BJ (cell line): ENCODE data around the gene SASS6. TPM values are rescaled to one million over a fixed set of nuclear protein-coding genes. Genes with fewer than 3 reads are reported as not detected.

ENCODE experiments used
- CTCF ChIA-PET: fragments of 350-600 bp; formaldehyde crosslinking; extraction: SDS; loops from one replicate; lab custom pipeline; 2021; ENCODE audit warnings: antibody characterized with exemption, inconsistent platforms; lab: Yijun Ruan, JAX
- POLR2A ChIA-PET: fragments of 300-600 bp; sonication (Branson Sonifier 250); formaldehyde crosslinking; extraction: SDS; loops from one replicate; lab custom pipeline; 2021; ENCODE audit warnings: antibody characterized with exemption; lab: Charles Lee
- DNase-seq: peaks from one replicate; pipeline ENCODE4 v3.0.0-alpha.2; 2011; ENCODE audit warnings: low read depth
- H3K27me3 ChIP-seq: 2 replicates; pipeline ENCODE4 v1.6.0; 2011; ENCODE audit warnings: low read length; ENCODE audit not compliant: control insufficient read depth, insufficient read depth
- H3K36me3 ChIP-seq: 2 replicates; pipeline ENCODE4 v1.5.1; 2011; ENCODE audit warnings: low read length; ENCODE audit not compliant: control insufficient read depth, insufficient read depth
- H3K4me3 ChIP-seq: 2 replicates; pipeline ENCODE4 v1.5.1; 2011; ENCODE audit warnings: low read depth, mild to moderate bottlenecking, control low read depth, low read length
- polyA plus RNA-seq: library from polyadenylated mRNA; depleted of rRNA; stranded (reverse); fragments of >200 nt; gene quantifications from 2 replicates; pipeline ENCODE4 v1.2.3, GENCODE V29; 2011
- TF ChIP-seq, protein P1 (sequence below): IDR thresholded peaks from 2 replicates; pipeline ENCODE4 v1.5.1; 2011; ENCODE audit warnings: low read depth, mild to moderate bottlenecking, control low read depth, inconsistent platforms, low read length, moderate library complexity; ENCODE audit not compliant: insufficient read depth

Gene SASS6
- polyA plus RNA-seq, 1 experiment: 0.72 TPM

DNA sequence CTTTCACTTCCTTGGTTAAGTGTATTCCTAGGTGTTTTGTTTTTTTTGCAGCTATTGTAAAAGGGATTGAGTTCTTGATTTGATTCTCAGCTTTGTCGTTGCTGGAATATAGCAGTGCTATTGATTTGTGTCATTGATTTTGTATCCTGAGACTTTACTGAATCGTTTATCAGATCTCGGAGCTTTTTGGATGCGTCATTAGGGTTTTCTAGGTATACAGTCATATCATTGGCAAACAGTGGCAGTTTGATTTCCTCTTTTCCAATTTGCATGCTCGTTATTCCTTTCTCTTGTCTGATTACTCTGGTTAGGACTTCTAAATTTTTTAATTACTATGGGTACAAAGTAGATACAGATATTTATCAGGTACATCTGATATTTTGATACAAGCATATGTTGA is 87.5 kb downstream of the SASS6 start:
- H3K36me3 ChIP-seq: no peaks in the 10 kb centered on the region
- no peaks in the 10 kb centered on the region for H3K27me3 ChIP-seq
- no peak for DNase-seq
- CTCF ChIA-PET: no interaction called here
- no peak overlapping the region for H3K4me3 ChIP-seq
- POLR2A ChIA-PET: no interaction called here
- TF ChIP-seq, protein P1, sequence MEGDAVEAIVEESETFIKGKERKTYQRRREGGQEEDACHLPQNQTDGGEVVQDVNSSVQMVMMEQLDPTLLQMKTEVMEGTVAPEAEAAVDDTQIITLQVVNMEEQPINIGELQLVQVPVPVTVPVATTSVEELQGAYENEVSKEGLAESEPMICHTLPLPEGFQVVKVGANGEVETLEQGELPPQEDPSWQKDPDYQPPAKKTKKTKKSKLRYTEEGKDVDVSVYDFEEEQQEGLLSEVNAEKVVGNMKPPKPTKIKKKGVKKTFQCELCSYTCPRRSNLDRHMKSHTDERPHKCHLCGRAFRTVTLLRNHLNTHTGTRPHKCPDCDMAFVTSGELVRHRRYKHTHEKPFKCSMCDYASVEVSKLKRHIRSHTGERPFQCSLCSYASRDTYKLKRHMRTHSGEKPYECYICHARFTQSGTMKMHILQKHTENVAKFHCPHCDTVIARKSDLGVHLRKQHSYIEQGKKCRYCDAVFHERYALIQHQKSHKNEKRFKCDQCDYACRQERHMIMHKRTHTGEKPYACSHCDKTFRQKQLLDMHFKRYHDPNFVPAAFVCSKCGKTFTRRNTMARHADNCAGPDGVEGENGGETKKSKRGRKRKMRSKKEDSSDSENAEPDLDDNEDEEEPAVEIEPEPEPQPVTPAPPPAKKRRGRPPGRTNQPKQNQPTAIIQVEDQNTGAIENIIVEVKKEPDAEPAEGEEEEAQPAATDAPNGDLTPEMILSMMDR: no peak

DNA sequence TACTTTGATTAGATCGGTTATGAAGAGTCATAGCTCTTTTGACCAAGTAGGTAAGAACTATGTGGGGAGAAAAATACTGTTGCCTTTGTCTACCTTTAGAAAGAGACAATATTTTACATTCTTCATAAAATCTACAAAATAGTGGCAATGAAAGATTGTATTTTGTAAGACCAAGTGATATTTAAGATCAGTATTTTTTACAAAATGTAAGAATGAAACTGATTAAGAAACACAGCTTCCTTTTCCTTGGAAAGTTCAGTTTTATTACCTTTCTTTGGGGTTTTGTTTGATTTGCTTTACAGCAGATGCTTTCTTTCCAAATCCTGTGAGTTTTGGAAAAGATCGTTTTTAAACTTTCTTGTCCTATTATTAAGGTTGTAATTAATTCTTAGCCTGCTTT is 93.1 kb downstream of the SASS6 start:
- no peak for DNase-seq
- ChIA-PET CTCF (interaction anchor here (0.9 to 1.1 kb wide), 2 partner anchors 10 to 34 kb away, joined by 3 read pairs; no protein-coding TSS in a partner anchor), POLR2A (interaction anchor here (0.7 kb wide), 1 partner anchor 60 kb away, joined by 3 read pairs; no protein-coding TSS in a partner anchor)
- H3K36me3 ChIP-seq: no peaks in the 10 kb centered on the region
- peak overlapping the region; percentile 98 for H3K4me3 ChIP-seq
- TF ChIP-seq, protein P1: no peak
- H3K27me3 ChIP-seq: no peaks in the 10 kb centered on the region

DNA sequence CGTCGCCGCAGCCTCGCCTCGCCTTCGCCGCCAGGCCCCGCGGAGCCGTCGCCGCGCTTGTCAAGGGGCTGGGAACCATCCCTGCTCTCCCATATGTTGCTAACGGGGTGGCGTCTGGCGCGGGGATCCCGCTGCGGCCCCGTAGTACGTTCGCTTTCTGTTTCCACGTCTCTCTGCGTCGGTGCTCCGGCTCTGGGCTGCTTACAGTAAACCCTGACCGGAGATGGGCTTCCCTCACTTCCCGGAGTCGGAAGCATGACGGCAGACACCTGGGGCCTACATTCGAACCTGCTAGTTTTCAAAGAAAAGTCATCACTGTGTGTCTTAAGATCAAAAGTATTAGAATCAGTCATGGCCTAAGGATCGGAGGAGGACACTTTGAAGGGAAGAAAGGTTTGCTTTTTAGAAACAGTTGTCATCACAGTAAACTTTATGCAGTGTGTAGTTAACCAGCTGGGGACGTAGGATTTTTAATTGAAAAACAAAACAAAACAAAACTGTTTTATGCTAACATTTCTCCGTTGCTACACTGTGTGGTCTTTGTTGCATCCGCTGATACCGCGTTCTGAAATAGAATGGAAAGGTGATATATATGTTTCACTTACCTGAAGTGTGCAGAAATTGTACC is 94.0 kb downstream of the SASS6 start:
- peak overlapping the region; percentile 98 for H3K4me3 ChIP-seq
- ChIA-PET POLR2A (no interaction called here), CTCF (interaction anchor here (0.9 to 1.5 kb wide), 3 partner anchors 11 to 422 kb away, joined by 3 to 5 read pairs (median 3); no protein-coding TSS in a partner anchor)
- no peaks in the 10 kb centered on the region for H3K36me3 ChIP-seq
- no peaks in the 10 kb centered on the region for H3K27me3 ChIP-seq
- TF ChIP-seq, protein P1: no peak
- no peak for DNase-seq

DNA sequence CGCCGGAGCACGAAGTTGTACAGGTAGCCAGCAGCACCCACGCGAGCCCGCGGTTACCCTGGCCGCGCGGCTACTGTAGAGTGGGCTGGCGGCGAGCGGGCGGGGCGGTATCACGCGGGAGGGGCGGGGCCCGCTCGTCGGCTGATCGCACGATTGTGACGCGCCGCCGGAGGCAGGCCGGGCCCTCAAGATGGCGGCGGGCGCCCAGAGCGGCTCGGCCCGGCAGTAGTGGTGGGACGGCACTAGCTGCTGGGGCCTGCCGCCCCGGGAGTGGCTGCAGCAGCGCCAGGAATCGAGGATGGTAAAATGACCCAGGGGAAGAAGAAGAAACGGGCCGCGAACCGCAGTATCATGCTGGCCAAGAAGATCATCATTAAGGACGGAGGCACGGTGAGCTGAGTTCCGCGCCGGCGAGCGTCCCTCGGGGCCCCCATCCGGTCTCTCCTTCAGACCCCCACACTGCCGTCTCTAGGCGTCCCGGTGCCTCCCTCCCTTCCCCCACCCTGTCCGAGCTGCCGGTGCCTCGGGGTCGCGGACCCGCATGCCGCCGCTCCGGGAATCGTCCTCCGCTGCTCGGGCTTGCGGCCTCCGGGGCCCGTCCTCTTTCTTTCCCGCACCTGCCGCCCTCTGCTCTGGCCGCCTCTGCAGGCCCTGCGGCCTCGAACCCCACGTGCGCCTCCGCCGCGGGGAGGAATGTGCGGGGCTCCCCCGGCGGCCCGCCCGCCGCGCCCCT is 94.6 kb downstream of the SASS6 start:
- Histone ChIP-seq H3K36me3 (no peaks in the 10 kb centered on the region), H3K27me3 (no peaks in the 10 kb centered on the region), H3K4me3 (peak overlapping the region; percentile 98)
- POLR2A ChIA-PET: interaction anchor here (0.6 kb wide), 1 partner anchor 10 kb away, joined by 6 read pairs; no protein-coding TSS in a partner anchor
- no peak for DNase-seq
- CTCF ChIA-PET: interaction anchor here (0.7 to 1.5 kb wide), 4 partner anchors 30 to 422 kb away, joined by 3 to 5 read pairs (median 3); no protein-coding TSS in a partner anchor
- TF ChIP-seq, protein P1: no peak

DNA sequence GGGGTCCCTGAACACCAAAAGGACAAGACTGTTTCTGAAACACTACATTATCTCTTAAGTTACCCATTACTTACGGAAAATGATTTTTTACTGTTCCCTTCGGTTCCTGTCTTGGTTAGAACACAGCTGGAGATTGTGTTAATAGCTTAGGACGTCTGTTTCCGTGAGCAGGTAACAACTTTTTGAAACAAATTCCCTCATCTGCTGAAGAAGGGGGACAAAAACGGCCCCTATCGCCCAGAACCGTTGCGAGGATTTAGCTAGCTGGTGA is 95.1 kb downstream of the SASS6 start:
- no peak for DNase-seq
- ChIA-PET CTCF (interaction anchor here (0.7 to 1.5 kb wide), 3 partner anchors 29 to 423 kb away, joined by 3 to 5 read pairs (median 3); no protein-coding TSS in a partner anchor), POLR2A (interaction anchor here (0.6 kb wide), 1 partner anchor 11 kb away, joined by 6 read pairs; no protein-coding TSS in a partner anchor)
- Histone ChIP-seq H3K4me3 (peak overlapping the region; percentile 98), H3K27me3 (no peaks in the 10 kb centered on the region), H3K36me3 (no peaks in the 10 kb centered on the region)
- TF ChIP-seq, protein P1: no peak
